Measurements from ENCODE around the gene LIN28B.
"Not testable (repeated sequence)": the region's sequence is repeated elsewhere in the genome, so short reads cannot be mapped to it uniquely, and the experiment has no call there.

The LIN28B gene

GRCh38 chr6:104955927-104956730 is 778 bp upstream of the LIN28B start:
- no peak for DNase-seq (ENCODE audit: low read depth)

GRCh38 chr6:104957301-104958177 is 632 bp downstream of the LIN28B start:
- DNase-seq (ENCODE audit: low read depth) = no peak

GRCh38 chr6:104958178-104959025 is 1.5 kb downstream of the LIN28B start:
- no peak for DNase-seq (ENCODE audit: low read depth)

- DNase-seq (ENCODE audit: low read depth) = no peak
These were observed 2.3 kb downstream of the LIN28B start for GRCh38 chr6:104959026-104959858.

- DNase-seq (ENCODE audit: low read depth) = no peak
These were observed 12.2 kb downstream of the LIN28B start for GRCh38 chr6:104969108-104969507.

GRCh38 chr6:104969785-104970581 is 13.1 kb downstream of the LIN28B start:
- DNase-seq (ENCODE audit: low read depth) = no peak

GRCh38 chr6:104973404-104973803 is 16.5 kb downstream of the LIN28B start:
- DNase-seq (ENCODE audit: low read depth) = no peak

- no peak for DNase-seq (ENCODE audit: low read depth)
These were observed 26.4 kb downstream of the LIN28B start for GRCh38 chr6:104983296-104983695.

- no peak for DNase-seq (ENCODE audit: low read depth)
These were observed 26.9 kb downstream of the LIN28B start for GRCh38 chr6:104983776-104984175.

GRCh38 chr6:104984831-104985230 is 27.9 kb downstream of the LIN28B start:
- no peak for DNase-seq (ENCODE audit: low read depth)

GRCh38 chr6:104985875-104986274 is 29.0 kb downstream of the LIN28B start:
- not testable (repeated sequence) for DNase-seq (ENCODE audit: low read depth)

- no peak for DNase-seq (ENCODE audit: low read depth)
These were observed 29.7 kb downstream of the LIN28B start for GRCh38 chr6:104986625-104987024.

GRCh38 chr6:104987218-104987617 is 30.3 kb downstream of the LIN28B start:
- no peak for DNase-seq (ENCODE audit: low read depth)

- DNase-seq (ENCODE audit: low read depth) = no peak
These were observed 33.2 kb downstream of the LIN28B start for GRCh38 chr6:104990085-104990484.

GRCh38 chr6:104991062-104991461 is 34.2 kb downstream of the LIN28B start:
- DNase-seq (ENCODE audit: low read depth) = not testable (repeated sequence)

GRCh38 chr6:104993576-104993975 is 36.7 kb downstream of the LIN28B start:
- DNase-seq (ENCODE audit: low read depth) = not testable (repeated sequence)

GRCh38 chr6:104995989-104996617 is 39.2 kb downstream of the LIN28B start:
- DNase-seq (ENCODE audit: low read depth) = no peak

- DNase-seq (ENCODE audit: low read depth) = no peak
These were observed 44.2 kb downstream of the LIN28B start for GRCh38 chr6:105001063-105001462.

- no peak for DNase-seq (ENCODE audit: low read depth)
These were observed 45.0 kb downstream of the LIN28B start for GRCh38 chr6:105001906-105002305.

- DNase-seq (ENCODE audit: low read depth) = no peak
These were observed 48.5 kb downstream of the LIN28B start for GRCh38 chr6:105005451-105005850.

All from activated T-helper 1 cell treated with Interleukin-2 at 50 U/mL for 16 hours (primary cell).